CD4-positive, alpha-beta T cell (primary cell): ENCODE measurements around the gene RAB6A. TPM values are rescaled to one million over a fixed set of nuclear protein-coding genes. Genes with fewer than 3 reads are reported as not detected.
"Not testable (repeated sequence)": the region's sequence is repeated elsewhere in the genome, so short reads cannot be mapped to it uniquely, and the experiment has no call there.

ENCODE experiments used
- ATAC-seq: fragments of 200-7000 bp; cut with Tn5 transposase; one replicate; pipeline ENCODE4 v1.10.0; 2022; ENCODE audit warnings: mild to moderate bottlenecking; ENCODE audit not compliant: poor library complexity
- CTCF ChIA-PET: fragments of 350-600 bp; sonication (Branson Sonifier 250); formaldehyde crosslinking; loops from one replicate; lab custom pipeline; 2021; ENCODE audit warnings: antibody characterized with exemption, inconsistent platforms; lab: Charles Lee
- POLR2A ChIA-PET: fragments of 350-600 bp; sonication (Branson Sonifier 250); formaldehyde crosslinking; loops from one replicate; lab custom pipeline; 2021; ENCODE audit warnings: antibody characterized with exemption, inconsistent platforms; lab: Charles Lee
- DNase-seq, 14 experiments: peaks; one replicate each; pipeline ENCODE4 v3.0.0-alpha.2; 2013 to 2020; ENCODE audit warnings: mixed read lengths in 2 of 14
- H3K27ac ChIP-seq, 2 donors: one replicate each; pipeline versions ENCODE4 v1.5.1 to v1.7.0; 2013; ENCODE audit warnings: low read length in 2 of 2, low read depth in 1 of 2, mild to moderate bottlenecking in 1 of 2
- H3K27me3 ChIP-seq, 2 experiments: 1 replicate in 1 of 2; 2 replicates in 1 of 2; pipeline versions ENCODE4 v1.6.1 to v1.7.0; 2013; ENCODE audit warnings: low read length in 2 of 2, control low read depth in 1 of 2, mild to moderate bottlenecking in 1 of 2, moderate library complexity in 1 of 2; ENCODE audit not compliant: insufficient read depth in 2 of 2, control insufficient read depth in 1 of 2
- H3K36me3 ChIP-seq: one replicate; pipeline ENCODE4 v1.6.1; 2013; ENCODE audit warnings: low read length, control low read depth; ENCODE audit not compliant: insufficient read depth
- H3K4me1 ChIP-seq: one replicate; pipeline ENCODE4 v1.6.1; 2013; ENCODE audit warnings: low read length, control low read depth; ENCODE audit not compliant: insufficient read depth
- H3K4me3 ChIP-seq: one replicate; pipeline ENCODE4 v1.5.1; 2013; ENCODE audit warnings: mild to moderate bottlenecking, low read length, moderate library complexity
- H3K9me3 ChIP-seq, 2 experiments: 1 replicate in 1 of 2; 2 replicates in 1 of 2; pipeline versions ENCODE4 v1.6.1 to v1.7.0; 2013; ENCODE audit warnings: low read length in 2 of 2, mild to moderate bottlenecking in 2 of 2, control low read depth in 1 of 2, moderate library complexity in 1 of 2; ENCODE audit not compliant: control insufficient read depth in 1 of 2, insufficient read depth in 1 of 2
- H3K27ac Mint-ChIP-seq: one replicate; pipeline ENCODE4 v1.8.0; 2020; ENCODE audit warnings: mixed read lengths
- H3K27me3 Mint-ChIP-seq: one replicate; pipeline ENCODE4 v1.8.0; 2021; ENCODE audit warnings: mixed read lengths
- H3K36me3 Mint-ChIP-seq: one replicate; pipeline ENCODE4 v1.8.0; 2021; ENCODE audit warnings: low read depth, mixed read lengths
- H3K4me1 Mint-ChIP-seq: one replicate; pipeline ENCODE4 v1.8.0; 2021; ENCODE audit warnings: low read depth, mixed read lengths
- H3K4me3 Mint-ChIP-seq: one replicate; pipeline ENCODE4 v1.8.0; 2020; ENCODE audit warnings: mild to moderate bottlenecking, mixed read lengths
- H3K9me3 Mint-ChIP-seq: one replicate; pipeline ENCODE4 v1.8.0; 2020; ENCODE audit warnings: mixed read lengths
- intact Hi-C, 2 experiments: fragments of 100-400 bp; cut with DNase I in 1 of 2; cut with micrococcal nuclease in 1 of 2; formaldehyde crosslinking; loops; one replicate each; pipeline versions ENCODE4 v1.15.1 to v1.9.0; 2023 to 2025; cut with DNase I, micrococcal nuclease
- total RNA-seq, 174 experiments: library from RNA in 2 of 174; stranded (reverse) in 2 of 174; gene quantifications; one replicate each; pipeline ENCODE4 v1.2.3 and lab custom pipeline; 2021 to 2026
- TF ChIP-seq, protein P1 (sequence below): fragments of 200-600 bp; IDR thresholded peaks from one replicate; pipeline ENCODE4 v1.8.0; 2022; ENCODE audit warnings: antibody characterized with exemption, mild to moderate bottlenecking

RAB6A gene
- total RNA-seq, 2 experiments from 2014 or later: 42.6 to 49.3 TPM

DNA sequence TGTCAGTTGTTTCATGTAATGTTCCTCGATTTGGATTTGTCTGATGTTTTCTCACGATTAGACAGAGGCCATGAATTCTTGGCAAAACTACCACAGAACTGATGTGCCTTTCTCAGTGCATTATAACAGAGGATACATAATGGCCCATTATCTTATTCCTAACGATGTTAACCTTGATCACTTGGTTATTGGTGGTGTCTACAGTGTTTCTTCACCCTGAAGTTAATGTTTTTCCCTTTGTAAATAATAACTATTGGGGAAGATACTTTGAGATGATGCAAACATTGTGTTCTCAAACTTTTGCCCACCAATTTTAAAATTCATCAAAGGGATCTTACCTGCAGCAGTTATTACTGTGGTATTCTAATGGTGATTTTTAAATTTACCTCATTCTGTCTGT, 13.1 kb downstream of the RAB6A start:
- no peak for DNase-seq
- no peak overlapping the region for H3K27ac ChIP-seq
- ATAC-seq: no peak
- no peak overlapping the region for H3K4me3 Mint-ChIP-seq
- no peaks in the 10 kb centered on the region for H3K9me3 ChIP-seq
- no peak overlapping the region for H3K4me3 ChIP-seq
- H3K4me1 Mint-ChIP-seq: peaks cover 57% of the 10 kb centered on the region
- POLR2A ChIA-PET: interaction anchor here (0.8 kb wide), 1 partner anchor 12 kb away, joined by 3 read pairs; no protein-coding TSS in a partner anchor
- H3K27ac Mint-ChIP-seq: peak overlapping the region; percentile 62
- no peaks in the 10 kb centered on the region for H3K27me3 ChIP-seq
- intact Hi-C loops: no loop called here
- TF ChIP-seq, protein P1, sequence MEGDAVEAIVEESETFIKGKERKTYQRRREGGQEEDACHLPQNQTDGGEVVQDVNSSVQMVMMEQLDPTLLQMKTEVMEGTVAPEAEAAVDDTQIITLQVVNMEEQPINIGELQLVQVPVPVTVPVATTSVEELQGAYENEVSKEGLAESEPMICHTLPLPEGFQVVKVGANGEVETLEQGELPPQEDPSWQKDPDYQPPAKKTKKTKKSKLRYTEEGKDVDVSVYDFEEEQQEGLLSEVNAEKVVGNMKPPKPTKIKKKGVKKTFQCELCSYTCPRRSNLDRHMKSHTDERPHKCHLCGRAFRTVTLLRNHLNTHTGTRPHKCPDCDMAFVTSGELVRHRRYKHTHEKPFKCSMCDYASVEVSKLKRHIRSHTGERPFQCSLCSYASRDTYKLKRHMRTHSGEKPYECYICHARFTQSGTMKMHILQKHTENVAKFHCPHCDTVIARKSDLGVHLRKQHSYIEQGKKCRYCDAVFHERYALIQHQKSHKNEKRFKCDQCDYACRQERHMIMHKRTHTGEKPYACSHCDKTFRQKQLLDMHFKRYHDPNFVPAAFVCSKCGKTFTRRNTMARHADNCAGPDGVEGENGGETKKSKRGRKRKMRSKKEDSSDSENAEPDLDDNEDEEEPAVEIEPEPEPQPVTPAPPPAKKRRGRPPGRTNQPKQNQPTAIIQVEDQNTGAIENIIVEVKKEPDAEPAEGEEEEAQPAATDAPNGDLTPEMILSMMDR: no peak
- CTCF ChIA-PET: no interaction called here
- peaks cover 20% of the 10 kb centered on the region for H3K36me3 Mint-ChIP-seq
- no peaks in the 10 kb centered on the region for H3K9me3 Mint-ChIP-seq
- H3K4me1 ChIP-seq: peaks cover 16% of the 10 kb centered on the region
- H3K27me3 Mint-ChIP-seq: no peaks in the 10 kb centered on the region
- H3K36me3 ChIP-seq: peaks cover 3% of the 10 kb centered on the region

DNA sequence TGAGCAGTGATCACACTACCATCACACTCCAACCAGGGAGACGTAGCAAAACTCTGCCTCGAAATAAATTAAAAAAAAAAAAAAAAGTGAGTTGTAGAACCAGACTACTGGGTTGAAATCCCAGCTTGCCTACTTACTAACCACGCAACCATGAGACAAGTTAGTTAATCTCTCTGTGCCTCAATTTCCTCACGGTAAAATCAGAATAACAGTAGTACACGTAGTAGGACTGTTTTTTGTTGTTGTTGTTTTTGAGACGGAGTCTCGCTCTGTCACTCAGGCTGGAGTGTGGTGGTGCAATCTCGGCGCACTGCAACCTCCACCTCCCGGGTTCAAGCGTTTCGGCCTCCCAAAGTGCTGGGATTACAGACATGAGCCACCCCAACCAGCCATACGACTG, 14.2 kb downstream of the RAB6A start:
- no peak overlapping the region for H3K4me3 ChIP-seq
- Mint-ChIP-seq H3K36me3 (peaks cover 14% of the 10 kb centered on the region), H3K27ac (no peak overlapping the region), H3K4me3 (no peak overlapping the region), H3K9me3 (no peaks in the 10 kb centered on the region), H3K27me3 (no peaks in the 10 kb centered on the region), H3K4me1 (peaks cover 49% of the 10 kb centered on the region)
- intact Hi-C loops: no loop called here
- POLR2A ChIA-PET: no interaction called here
- DNase-seq (no peak), ATAC-seq (no peak)
- TF ChIP-seq, protein P1: no peak
- no peak overlapping the region for H3K27ac ChIP-seq
- H3K36me3 ChIP-seq: peaks cover 3% of the 10 kb centered on the region
- H3K9me3 ChIP-seq: no peaks in the 10 kb centered on the region
- H3K27me3 ChIP-seq: no peaks in the 10 kb centered on the region
- H3K4me1 ChIP-seq: peaks cover 7% of the 10 kb centered on the region
- CTCF ChIA-PET: no interaction called here

DNA sequence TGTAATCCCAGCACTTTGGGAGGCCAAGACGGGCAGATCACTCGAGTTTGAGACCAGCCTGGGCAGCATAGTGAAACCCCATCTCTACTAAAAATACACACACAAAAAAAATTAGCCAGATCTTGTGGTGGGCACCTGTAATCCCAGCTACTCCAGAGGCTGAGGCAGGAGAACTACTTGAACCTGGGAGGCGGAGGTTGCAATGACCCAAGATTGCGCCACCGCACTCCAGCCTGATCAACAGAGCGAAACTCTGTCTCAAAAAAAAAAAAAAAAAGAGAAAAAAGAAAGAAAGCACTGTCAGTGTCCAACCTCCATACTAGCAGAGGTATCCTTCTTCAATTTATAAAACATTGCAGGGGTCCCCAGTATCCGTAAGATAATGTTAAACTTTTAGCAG, 17.8 kb downstream of the RAB6A start:
- H3K27me3 Mint-ChIP-seq: no peaks in the 10 kb centered on the region
- intact Hi-C loops: no loop called here
- TF ChIP-seq, protein P1: no peak
- Histone ChIP-seq H3K4me1 (peaks cover 4% of the 10 kb centered on the region), H3K27ac (no peak overlapping the region), H3K4me3 (no peak overlapping the region), H3K36me3 (no peaks in the 10 kb centered on the region), H3K27me3 (no peaks in the 10 kb centered on the region), H3K9me3 (no peaks in the 10 kb centered on the region)
- CTCF ChIA-PET: no interaction called here
- H3K27ac Mint-ChIP-seq: no peak overlapping the region
- no peak for ATAC-seq
- POLR2A ChIA-PET: no interaction called here
- no peaks in the 10 kb centered on the region for H3K9me3 Mint-ChIP-seq
- H3K4me1 Mint-ChIP-seq: peaks cover 20% of the 10 kb centered on the region
- H3K36me3 Mint-ChIP-seq: peaks cover 12% of the 10 kb centered on the region
- no peak for DNase-seq
- no peak overlapping the region for H3K4me3 Mint-ChIP-seq

DNA sequence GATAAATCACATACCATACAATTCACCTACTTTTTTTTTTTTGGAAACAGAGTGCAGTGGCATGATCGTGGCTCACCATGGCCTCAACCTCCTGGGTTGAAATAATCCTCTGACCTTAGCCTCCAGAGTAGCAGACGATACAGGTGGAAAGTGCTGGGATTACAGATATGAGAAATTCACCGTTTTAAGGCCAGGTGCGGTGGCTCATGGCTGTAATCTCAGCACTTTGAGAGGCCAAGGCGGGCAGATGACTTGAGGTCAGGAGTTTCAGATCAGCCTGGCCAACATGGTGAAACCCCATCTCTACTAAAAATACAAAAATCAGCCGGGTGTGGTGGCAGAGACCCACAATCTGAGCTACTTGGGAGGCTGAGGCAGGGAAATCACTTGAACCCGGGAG, 24.9 kb downstream of the RAB6A start:
- H3K9me3 ChIP-seq, ATAC-seq, H3K27ac Mint-ChIP-seq, H3K9me3 Mint-ChIP-seq, H3K27ac ChIP-seq, H3K27me3 ChIP-seq, H3K36me3 ChIP-seq, H3K27me3 Mint-ChIP-seq, intact Hi-C loops, H3K4me3 Mint-ChIP-seq, CTCF ChIA-PET, POLR2A ChIA-PET, H3K4me3 ChIP-seq, H3K4me1 ChIP-seq, DNase-seq: not testable (repeated sequence)
- Mint-ChIP-seq H3K36me3 (peaks cover 26% of the 10 kb centered on the region), H3K4me1 (peaks cover 22% of the 10 kb centered on the region)
